GM12878 (cell line): Measurements from ENCODE around the gene ZFYVE19. TPM values are rescaled to one million over a fixed set of nuclear protein-coding genes. Genes with fewer than 3 reads are reported as not detected.

Experiments used
- EGR1 ChIP-seq, 2 experiments: IDR thresholded peaks; 1 replicate in 1 of 2; 2 replicates in 1 of 2; pipeline ENCODE4 v1.6.1; 2011 to 2012; ENCODE audit warnings: low read depth in 2 of 2, low read length in 2 of 2, borderline replicate concordance in 1 of 2, mild to moderate bottlenecking in 1 of 2, moderate library complexity in 1 of 2
- NFYA ChIP-seq: IDR thresholded peaks from 2 replicates; pipeline ENCODE4 v1.6.1; 2011; ENCODE audit warnings: low read depth, mild to moderate bottlenecking, low read length, improper control_type of control experiment, borderline replicate concordance
- PKNOX1 ChIP-seq: fragments of 450-650 bp; IDR thresholded peaks from 2 replicates; pipeline ENCODE4 v1.6.1; 2016; ENCODE audit warnings: mild to moderate bottlenecking
- POLR2A ChIP-seq: IDR thresholded peaks from 2 replicates; pipeline ENCODE4 v1.6.1; 2011; ENCODE audit warnings: low read depth, mild to moderate bottlenecking, low read length
- POLR2AphosphoS5 ChIP-seq: IDR thresholded peaks from 2 replicates; pipeline ENCODE4 v1.6.1; 2011; ENCODE audit warnings: mild to moderate bottlenecking, low read length, inconsistent platforms
- SIN3A ChIP-seq: IDR thresholded peaks from 2 replicates; pipeline ENCODE4 v1.6.1; 2012; ENCODE audit warnings: low read depth, low read length, improper control_type of control experiment
- ZNF24 ChIP-seq: fragments of 450-650 bp; IDR thresholded peaks from 2 replicates; pipeline ENCODE4 v1.6.1; 2017; ENCODE audit warnings: antibody characterized with exemption, mild to moderate bottlenecking
- polyA plus RNA-seq, 11 experiments: library from polyadenylated mRNA; depleted of rRNA in 4 of 11; unstranded in 6 of 11; stranded (reverse) in 5 of 11; fragments of >200 nt; fragmentation: Nextera tagmentation in 4 of 11; fragmentation: Illumina TruSeq in 1 of 11; extraction: Ambion mirVana in 4 of 11; extraction: Trizol in 1 of 11; gene quantifications; 1 replicate in 1 of 11; 2 replicates in 10 of 11; pipeline versions ENCODE4 v1.2.1 to v1.2.3, GENCODE V29; 2011 to 2016; ENCODE audit warnings: inconsistent platforms in 2 of 11, missing spikeins in 2 of 11, low read depth in 1 of 11
- total RNA-seq, 4 experiments: library from RNA; depleted of rRNA in 3 of 4; stranded (reverse); fragments of >200 nt in 3 of 4; fragmentation: Illumina TruSeq in 1 of 4; extraction: Trizol in 1 of 4; gene quantifications; 2 replicates each; pipeline versions ENCODE4 v1.2.1 to v1.2.3, GENCODE V29; 2013 to 2021
- TF ChIP-seq, protein P1 (sequence below): IDR thresholded peaks from 2 replicates; pipeline ENCODE4 v1.6.1; 2011; ENCODE audit warnings: borderline replicate concordance, low read depth, mild to moderate bottlenecking, moderate library complexity, mixed read lengths, low read length; ENCODE audit not compliant: insufficient read depth; ENCODE audit errors: extremely low read length
- TF ChIP-seq, protein P2 (sequence below), 3 experiments: IDR thresholded peaks in 2 of 3; conservative IDR thresholded peaks in 1 of 3; 2 replicates each; pipeline ENCODE4 v1.5.1; 2011; ENCODE audit warnings: low read depth in 3 of 3, low read length in 3 of 3, mild to moderate bottlenecking in 3 of 3, control low read depth in 2 of 3, moderate library complexity in 2 of 3, inconsistent platforms in 1 of 3, mixed read lengths in 1 of 3; ENCODE audit not compliant: control insufficient read depth in 2 of 3, insufficient read depth in 1 of 3; ENCODE audit errors: extremely low read depth in 1 of 3

ZFYVE19 gene
- total and polyA plus RNA-seq, 10 of the 15 experiments (the other 5 are each of a cell fraction or from before 2014, with no cell fraction given): 1.7 to 36.3 (median 17.0) TPM

GRCh38 chr15:40763801-40764628, 42.9 kb upstream of the ZFYVE19 start, which contains the start of gene GCHFR (continued):
- TF ChIP-seq SIN3A (peak; percentile 50; the same call in 1 of the 2 replicates), EGR1 (IDR thresholded peaks at IDR 0.05; ENCODE audit: borderline replicate concordance in 1 of 2, low read depth in 2 of 2, low read length in 2 of 2) (peak in 1 of 2 experiments; percentile 85; a peak in 2 of 3 replicates), POLR2A (peak; percentile 79), NFYA (no peak), ZNF24 (no peak), POLR2AphosphoS5 (peak; percentile 63; the same call in 1 of the 2 replicates), PKNOX1 (peak; percentile 92)
- TF ChIP-seq, protein P1, sequence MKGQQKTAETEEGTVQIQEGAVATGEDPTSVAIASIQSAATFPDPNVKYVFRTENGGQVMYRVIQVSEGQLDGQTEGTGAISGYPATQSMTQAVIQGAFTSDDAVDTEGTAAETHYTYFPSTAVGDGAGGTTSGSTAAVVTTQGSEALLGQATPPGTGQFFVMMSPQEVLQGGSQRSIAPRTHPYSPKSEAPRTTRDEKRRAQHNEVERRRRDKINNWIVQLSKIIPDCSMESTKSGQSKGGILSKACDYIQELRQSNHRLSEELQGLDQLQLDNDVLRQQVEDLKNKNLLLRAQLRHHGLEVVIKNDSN: peak; percentile 32
- TF ChIP-seq, protein P2, sequence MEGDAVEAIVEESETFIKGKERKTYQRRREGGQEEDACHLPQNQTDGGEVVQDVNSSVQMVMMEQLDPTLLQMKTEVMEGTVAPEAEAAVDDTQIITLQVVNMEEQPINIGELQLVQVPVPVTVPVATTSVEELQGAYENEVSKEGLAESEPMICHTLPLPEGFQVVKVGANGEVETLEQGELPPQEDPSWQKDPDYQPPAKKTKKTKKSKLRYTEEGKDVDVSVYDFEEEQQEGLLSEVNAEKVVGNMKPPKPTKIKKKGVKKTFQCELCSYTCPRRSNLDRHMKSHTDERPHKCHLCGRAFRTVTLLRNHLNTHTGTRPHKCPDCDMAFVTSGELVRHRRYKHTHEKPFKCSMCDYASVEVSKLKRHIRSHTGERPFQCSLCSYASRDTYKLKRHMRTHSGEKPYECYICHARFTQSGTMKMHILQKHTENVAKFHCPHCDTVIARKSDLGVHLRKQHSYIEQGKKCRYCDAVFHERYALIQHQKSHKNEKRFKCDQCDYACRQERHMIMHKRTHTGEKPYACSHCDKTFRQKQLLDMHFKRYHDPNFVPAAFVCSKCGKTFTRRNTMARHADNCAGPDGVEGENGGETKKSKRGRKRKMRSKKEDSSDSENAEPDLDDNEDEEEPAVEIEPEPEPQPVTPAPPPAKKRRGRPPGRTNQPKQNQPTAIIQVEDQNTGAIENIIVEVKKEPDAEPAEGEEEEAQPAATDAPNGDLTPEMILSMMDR (IDR thresholded peaks at IDR 0.05 in 2 of 3, conservative IDR thresholded peaks at IDR 0.05 in 1 of 3; ENCODE audit: control insufficient read depth in 2 of 3, extremely low read depth in 1 of 3, insufficient read depth in 1 of 3, low read depth in 3 of 3, low read length in 3 of 3): peak; percentile 19 to 40 (median 40); a peak in 4 of 6 replicates
